H1 (cell line): Measurements from ENCODE around the gene DNAJB14. TPM values are rescaled to one million over a fixed set of nuclear protein-coding genes. Genes with fewer than 3 reads are reported as not detected.
A peak's percentile ranks its signal among the peaks of the same experiment; 100 is the strongest.

ENCODE experiments used
- CTCF ChIA-PET: fragments of 300-600 bp; sonication (Branson Sonifier 250); formaldehyde crosslinking; loops from one replicate; lab custom pipeline; 2021; ENCODE audit not compliant: partially characterized antibody; lab: Charles Lee
- POLR2A ChIA-PET: fragments of 300-600 bp; sonication (Branson Sonifier 250); formaldehyde crosslinking; loops from one replicate; lab custom pipeline; 2021; ENCODE audit warnings: inconsistent platforms; ENCODE audit not compliant: partially characterized antibody; lab: Charles Lee
- DNase-seq, 2 experiments: peaks; one replicate each; pipeline versions ENCODE4 v3.0.0 to v3.0.0-alpha.2; 2010 to 2022; ENCODE audit warnings: low spot score in 2 of 2, low read depth in 1 of 2, mixed read lengths in 1 of 2
- FAIRE-seq: peaks from 2 replicates; lab custom pipeline; 2011; peaks lifted over from hg19 to GRCh38; lab: Jason Lieb, UNC
- H2AFZ ChIP-seq: 2 replicates; pipeline ENCODE4 v1.8.1; 2012; ENCODE audit warnings: low read length, inconsistent platforms
- H2AK5ac ChIP-seq: 2 replicates; pipeline ENCODE4 v1.6.1; 2013; ENCODE audit warnings: low read depth, low read length
- H2BK120ac ChIP-seq: replicated peaks from 2 replicates; pipeline ENCODE3; 2013; ENCODE audit warnings: low read depth, low read length, inconsistent platforms
- H2BK12ac ChIP-seq: 2 replicates; pipeline ENCODE4 v1.6.1; 2013; ENCODE audit warnings: low read depth, low read length
- H2BK15ac ChIP-seq: 2 replicates; pipeline ENCODE4 v1.6.1; 2013; ENCODE audit warnings: low read length
- H2BK20ac ChIP-seq: 2 replicates; pipeline ENCODE4 v1.6.1; 2013; ENCODE audit warnings: low read length
- H2BK5ac ChIP-seq: 2 replicates; pipeline ENCODE4 v1.6.1; 2013; ENCODE audit warnings: low read depth, low read length
- H3K14ac ChIP-seq: 2 replicates; pipeline ENCODE4 v1.6.1; 2013; ENCODE audit warnings: inconsistent platforms; ENCODE audit not compliant: insufficient read length
- H3K18ac ChIP-seq: 2 replicates; pipeline ENCODE4 v1.6.1; 2013; ENCODE audit warnings: low read length; ENCODE audit errors: extremely low read depth
- H3K23ac ChIP-seq: 2 replicates; pipeline ENCODE4 v1.6.1; 2013; ENCODE audit warnings: inconsistent platforms; ENCODE audit not compliant: insufficient read length
- H3K23me2 ChIP-seq: 2 replicates; pipeline ENCODE4 v1.6.1; 2013; ENCODE audit warnings: low read depth, low read length
- H3K27ac ChIP-seq: 2 replicates; pipeline ENCODE4 v1.6.1; 2011; ENCODE audit warnings: low read depth, low read length, inconsistent platforms
- H3K27me3 ChIP-seq, 4 experiments: replicated peaks in 1 of 4; 1 replicate in 1 of 4; 2 replicates in 3 of 4; pipeline versions ENCODE4 v1.6.1 to v1.8.1; 2011 to 2013; ENCODE audit warnings: low read length in 3 of 4, mild to moderate bottlenecking in 3 of 4, inconsistent platforms in 2 of 4, mixed read lengths in 2 of 4, moderate library complexity in 1 of 4; ENCODE audit not compliant: control insufficient read depth in 3 of 4, insufficient read depth in 3 of 4; ENCODE audit errors: extremely low read depth in 1 of 4
- H3K36me3 ChIP-seq, 4 experiments: 2 replicates each; pipeline versions ENCODE4 v1.6.1 to v1.8.1; 2011 to 2013; ENCODE audit warnings: mild to moderate bottlenecking in 4 of 4, low read length in 3 of 4, moderate library complexity in 2 of 4, control low read depth in 1 of 4, inconsistent platforms in 1 of 4; ENCODE audit not compliant: insufficient read depth in 4 of 4, control insufficient read depth in 2 of 4
- H3K4ac ChIP-seq: replicated peaks from 2 replicates; pipeline ENCODE3; 2013; ENCODE audit warnings: low read length, low read depth, mixed read lengths, inconsistent platforms; ENCODE audit not compliant: insufficient read length
- H3K4me1 ChIP-seq, 4 experiments: replicated peaks in 1 of 4; 1 replicate in 1 of 4; 2 replicates in 3 of 4; pipeline versions ENCODE4 v1.6.1 to v1.8.1; 2011 to 2013; ENCODE audit warnings: low read length in 3 of 4, inconsistent platforms in 2 of 4, mixed read lengths in 1 of 4; ENCODE audit not compliant: insufficient read depth in 4 of 4, control insufficient read depth in 3 of 4
- H3K4me2 ChIP-seq, 2 experiments: 2 replicates each; pipeline versions ENCODE4 v1.6.1 to v1.8.1; 2011 to 2013; ENCODE audit warnings: low read depth in 2 of 2, low read length in 2 of 2, control low read depth in 1 of 2, inconsistent platforms in 1 of 2, mild to moderate bottlenecking in 1 of 2; ENCODE audit not compliant: insufficient read depth in 1 of 2
- H3K4me3 ChIP-seq, 4 experiments: fragments of 200-600, 300-600 bp in 1 of 4; sonication (generic), shearing (Covaris generic), sonication (Bioruptor Twin) in 1 of 4; 2 replicates each; pipeline versions ENCODE4 v1.5.1 to v1.8.1; 2011 to 2016; ENCODE audit warnings: low read length in 4 of 4, low read depth in 3 of 4, control low read depth in 2 of 4, inconsistent platforms in 2 of 4, mild to moderate bottlenecking in 2 of 4, mixed read lengths in 1 of 4, moderate library complexity in 1 of 4; ENCODE audit not compliant: insufficient read depth in 2 of 4; ENCODE audit errors: extremely low read depth in 1 of 4
- H3K56ac ChIP-seq: replicated peaks from 2 replicates; pipeline ENCODE3; 2013; ENCODE audit warnings: low read depth, mild to moderate bottlenecking, mixed read lengths, low read length, inconsistent platforms; ENCODE audit not compliant: insufficient read length
- H3K79me1 ChIP-seq: 2 replicates; pipeline ENCODE4 v1.6.1; 2013; ENCODE audit warnings: low read depth, low read length, control low read depth
- H3K79me2 ChIP-seq, 2 experiments: 2 replicates each; pipeline versions ENCODE4 v1.6.1 to v1.8.1; 2012 to 2013; ENCODE audit warnings: low read length in 2 of 2, mild to moderate bottlenecking in 2 of 2, inconsistent platforms in 1 of 2; ENCODE audit not compliant: insufficient read depth in 2 of 2, control insufficient read depth in 1 of 2
- H3K9ac ChIP-seq, 4 experiments: replicated peaks in 1 of 4; 1 replicate in 1 of 4; 2 replicates in 3 of 4; pipeline versions ENCODE4 v1.6.1 to v1.8.1; 2011 to 2013; ENCODE audit warnings: low read depth in 3 of 4, low read length in 3 of 4, control low read depth in 2 of 4, mild to moderate bottlenecking in 2 of 4, moderate library complexity in 2 of 4, inconsistent platforms in 1 of 4; ENCODE audit errors: extremely low read depth in 1 of 4
- H3K9me3 ChIP-seq, 2 experiments: 2 replicates each; pipeline versions ENCODE4 v1.6.1 to v1.8.1; 2012 to 2013; ENCODE audit warnings: mild to moderate bottlenecking in 2 of 2, moderate library complexity in 2 of 2, control low read depth in 1 of 2, inconsistent platforms in 1 of 2, low read depth in 1 of 2, low read length in 1 of 2, mixed read lengths in 1 of 2; ENCODE audit not compliant: insufficient read depth in 2 of 2
- H4K20me1 ChIP-seq, 2 experiments: replicated peaks in 1 of 2; 2 replicates each; pipeline versions ENCODE3 to v1.8.1; 2011 to 2013; ENCODE audit warnings: inconsistent platforms in 2 of 2, low read length in 2 of 2, mild to moderate bottlenecking in 1 of 2; ENCODE audit not compliant: insufficient read depth in 2 of 2, control insufficient read depth in 1 of 2
- H4K5ac ChIP-seq: 2 replicates; pipeline ENCODE4 v1.6.1; 2013; ENCODE audit warnings: low read length, low read depth, mixed read lengths, inconsistent platforms; ENCODE audit not compliant: insufficient read length
- H4K8ac ChIP-seq: 2 replicates; pipeline ENCODE4 v1.8.0; 2013; ENCODE audit warnings: mild to moderate bottlenecking, moderate library complexity, low read length, inconsistent platforms; ENCODE audit not compliant: insufficient read depth; ENCODE audit errors: extremely low read depth
- H4K91ac ChIP-seq: replicated peaks from 2 replicates; pipeline ENCODE3; 2013; ENCODE audit warnings: low read length, mixed read lengths, inconsistent platforms; ENCODE audit not compliant: insufficient read length
- BACH1 ChIP-seq: IDR thresholded peaks from 2 replicates; pipeline ENCODE4 v1.6.1; 2012; ENCODE audit warnings: low read length, improper control_type of control experiment
- CREB1 ChIP-seq: IDR thresholded peaks from 2 replicates; pipeline ENCODE4 v1.6.1; 2012; ENCODE audit warnings: inconsistent platforms
- MAFK ChIP-seq: IDR thresholded peaks from 2 replicates; pipeline ENCODE4 v1.6.1; 2012; ENCODE audit warnings: low read depth, mild to moderate bottlenecking, improper control_type of control experiment, low read length
- NANOG ChIP-seq: IDR thresholded peaks from 2 replicates; pipeline ENCODE4 v1.6.1; 2011; ENCODE audit warnings: low read length, low read depth, mild to moderate bottlenecking, inconsistent platforms; ENCODE audit not compliant: insufficient read depth, poor library complexity, severe bottlenecking
- SP4 ChIP-seq: IDR thresholded peaks from 2 replicates; pipeline ENCODE4 v1.6.1; 2012; ENCODE audit warnings: low read length, inconsistent platforms
- TEAD4 ChIP-seq: IDR thresholded peaks from 2 replicates; pipeline ENCODE4 v1.6.1; 2012; ENCODE audit warnings: low read depth, low read length, inconsistent platforms, mixed read lengths
- USF2 ChIP-seq: IDR thresholded peaks from 2 replicates; pipeline ENCODE4 v1.6.1; 2011; ENCODE audit warnings: low read length, improper control_type of control experiment
- WGBS, 2 experiments: shearing (Covaris generic) in 1 of 2; methylation state at CpG; one replicate each; pipeline versions ENCODE4 v1.1.6 to v1.1.7; 2013 to 2015; ENCODE audit warnings: low lambda C conversion rate in 2 of 2, mixed read lengths in 2 of 2, inconsistent platforms in 1 of 2, low coverage in 1 of 2, missing lambda C conversion rate in 1 of 2; ENCODE audit not compliant: insufficient replicate concordance in 2 of 2, insufficient coverage in 1 of 2, insufficient read length in 1 of 2; ENCODE audit errors: extremely low coverage in 1 of 2, missing lambda C conversion rate in 1 of 2; 5-methylcytosine and 5-hydroxymethylcytosine counted together
- polyA plus RNA-seq, 7 experiments: library from polyadenylated mRNA; depleted of rRNA in 3 of 7; stranded (reverse) in 5 of 7; unstranded in 2 of 7; fragments of >200 nt in 5 of 7; fragments of 200-250 nt in 2 of 7; gene quantifications; 1 replicate in 5 of 7; 2 replicates in 1 of 7; 4 replicates in 1 of 7; pipeline versions ENCODE4 v1.2.1 to v1.2.3, GENCODE V29; 2011 to 2013; ENCODE audit warnings: missing spikeins in 2 of 7, mixed read lengths in 2 of 7
- total RNA-seq: library from RNA; stranded (reverse); fragmentation: NEBNext Ultra II Directional; extraction: Animal tissue kit (Norgen Biotek cat#: 25700); gene quantifications from 2 replicates; pipeline ENCODE4 v1.2.1, GENCODE V29; 2021

DNAJB14 gene
- total and polyA plus RNA-seq, 2 of the 8 experiments (the other 6 are each of a cell fraction or from before 2014, with no cell fraction given), result 3.4 to 35.4 TPM

DNA sequence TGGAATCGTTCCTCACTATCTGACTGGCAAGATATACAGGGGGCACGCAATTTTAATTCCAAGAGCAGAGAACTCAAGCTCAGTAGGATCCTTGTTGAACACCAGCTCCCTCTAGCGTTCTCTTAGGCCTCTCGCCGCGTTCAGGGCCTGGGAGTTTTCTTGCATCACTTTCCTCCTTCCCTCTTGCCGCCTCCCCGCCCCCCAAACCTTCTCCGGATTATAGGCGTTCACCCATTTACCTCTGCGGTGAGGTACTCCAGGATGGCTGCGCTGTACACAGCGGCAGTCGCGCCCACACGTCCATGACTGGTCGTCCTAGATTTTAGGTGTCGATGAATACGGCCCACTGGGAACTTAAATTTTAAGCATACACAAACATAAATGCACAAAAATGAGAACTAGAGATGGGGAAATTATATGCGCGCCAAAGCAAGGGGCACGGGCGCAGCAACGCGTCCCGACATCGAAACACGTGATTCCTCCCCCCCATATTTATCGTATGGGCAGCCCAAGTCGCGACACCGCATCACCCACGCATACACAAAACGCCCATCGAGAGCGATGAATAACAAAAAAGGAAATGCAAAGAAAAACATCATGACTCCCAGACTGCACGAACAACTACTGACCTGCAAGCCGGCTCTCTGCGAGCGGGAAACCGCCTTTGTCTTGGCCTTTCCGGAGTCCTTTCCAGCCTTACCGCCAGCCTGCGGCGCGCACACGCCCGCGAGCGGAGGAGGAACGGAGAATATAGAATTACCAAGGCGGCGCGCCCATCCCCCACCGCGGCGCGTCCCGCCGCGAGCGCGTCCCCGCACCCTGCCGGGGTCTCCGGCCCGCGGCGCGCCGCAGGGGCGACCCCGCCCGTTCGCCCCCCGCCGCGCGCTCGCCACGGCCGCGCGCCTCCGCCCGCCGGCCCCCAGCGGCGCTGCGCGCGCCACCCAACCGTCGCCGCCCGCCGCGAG lies 2.9 kb upstream of the DNAJB14 start:
- H2AFZ ChIP-seq, result no peak overlapping the region
- TF ChIP-seq CREB1 (no peak; the same call in 1 of the 2 replicates), NANOG (peak; percentile 54), USF2 (peak; percentile 28; the same call in 1 of the 2 replicates), BACH1 (peak; percentile 94), TEAD4 (peak; percentile 10; the same call in 1 of the 2 replicates), MAFK (0 out of 2 replicates have a peak, but pooled peaks have one; percentile 2), SP4 (peak; percentile 85; the same call in 1 of the 2 replicates)

More for the DNA sequence above, 2.9 kb upstream of the DNAJB14 start:
- Histone ChIP-seq H3K79me2 (peaks cover 0 to 38% of the 10 kb centered on the region in 2 experiments; a peak in 2 of 4 replicates), H4K91ac (peak overlapping the region; percentile 97), H3K23me2 (peaks cover 4% of the 10 kb centered on the region), H3K36me3 (peaks cover 9 to 21% (median 12%) of the 10 kb centered on the region in 4 experiments), H3K4ac (peak overlapping the region; percentile 100), H2BK120ac (peak overlapping the region; percentile 13), H3K14ac (no peak overlapping the region), H2BK15ac (0 out of 2 replicates have a peak overlapping the region, but pooled peaks have one; percentile 34), H3K4me2 (peak overlapping the region; percentile 65 to 85), H3K9me3 (no peaks in the 10 kb centered on the region), H3K18ac (peak overlapping the region; percentile 91), H4K8ac (peak overlapping the region; percentile 99), H4K20me1 (peaks cover 7 to 9% of the 10 kb centered on the region in 2 experiments), H3K56ac (peak overlapping the region; percentile 95), H2BK12ac (peak overlapping the region; percentile 82; the same call in 1 of the 2 replicates), H3K79me1 (no peaks in the 10 kb centered on the region), H3K4me1 (peaks cover 0 to 14% (median 7%) of the 10 kb centered on the region in 4 experiments; a peak in 5 of 7 replicates), H4K5ac (peak overlapping the region; percentile 100), H2BK5ac (peak overlapping the region; percentile 97), H3K27ac (peak overlapping the region; percentile 99), H3K23ac (no peak overlapping the region), H3K27me3 (no peaks in the 10 kb centered on the region), H2BK20ac (no peak overlapping the region), H3K4me3 (peak overlapping the region; percentile 96 to 100 (median 100)), H2AK5ac (peak overlapping the region; percentile 49; the same call in 1 of the 2 replicates), H3K9ac (peak overlapping the region; percentile 95 to 100 (median 99))
- DNase-seq, result peak; percentile 82 to 85
- FAIRE-seq, result peak; percentile 39
- ChIA-PET POLR2A (interaction anchor here (0.6 to 5.6 kb wide), 45 partner anchors 8 to 861 kb away, joined by 3 to 83 read pairs (median 5); partner anchors contain the start of genes ADH5, DAPP1 and LAMTOR3), CTCF (interaction anchor here (0.6 to 1.0 kb wide), 5 partner anchors 9 to 90 kb away, joined by 3 to 6 read pairs (median 3); no protein-coding TSS in a partner anchor)
- WGBS, 2 experiments, result 1% methylated on average over 61 of the region's 98 CpGs; no CpG with 5 or more reads in 1 of the 2 experiments
